HEK293 (cell line): Measurements from ENCODE around the gene TEX2.

Experiments
- SCRT1 ChIP-seq: fragments of 450-650 bp; formaldehyde crosslinking; IDR thresholded peaks from 2 replicates; pipeline ENCODE4 v1.5.1; 2016; ENCODE audit warnings: missing biosample characterization, missing genetic modification characterization, borderline replicate concordance
- TF ChIP-seq, protein P1 (sequence below): fragments of 450-650 bp; formaldehyde crosslinking; IDR thresholded peaks from 2 replicates; pipeline ENCODE4 v1.5.1; 2016; ENCODE audit warnings: missing biosample characterization, missing genetic modification characterization

DNA sequence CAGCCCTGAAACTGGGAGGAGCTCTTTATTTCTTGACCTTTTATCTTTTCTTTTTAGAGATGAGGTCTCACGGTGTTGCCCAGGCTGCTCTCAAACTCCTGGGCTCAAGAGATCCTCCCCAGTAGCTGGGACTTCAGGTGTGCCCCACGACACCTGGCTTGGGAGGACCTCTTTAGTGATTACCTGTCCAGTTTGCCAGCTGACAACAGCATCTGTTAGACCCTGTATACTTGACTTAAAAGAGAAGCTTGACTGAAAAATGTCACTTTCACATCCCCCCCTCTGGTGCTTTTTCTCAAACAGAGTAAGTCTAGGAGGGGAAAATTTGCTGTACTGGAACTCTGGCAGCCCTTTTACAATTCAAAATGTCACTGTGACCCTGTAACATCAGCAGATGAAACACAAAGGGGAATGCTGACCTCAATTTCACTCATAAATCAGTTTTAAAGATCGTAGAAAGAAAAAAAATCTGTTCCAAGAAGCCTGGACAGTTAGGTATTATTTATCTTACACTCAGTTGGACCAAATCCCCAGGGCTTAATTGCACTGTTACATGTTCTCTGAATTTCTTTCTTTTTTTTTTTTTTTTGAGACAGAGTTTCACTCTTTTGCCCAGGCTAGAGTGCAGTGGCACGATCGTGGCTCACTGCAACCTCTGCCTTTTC is 131.3 kb downstream of the TEX2 start:
- TF ChIP-seq SCRT1 (tag by site-specific recombination), result no peak
- TF ChIP-seq, protein P1, sequence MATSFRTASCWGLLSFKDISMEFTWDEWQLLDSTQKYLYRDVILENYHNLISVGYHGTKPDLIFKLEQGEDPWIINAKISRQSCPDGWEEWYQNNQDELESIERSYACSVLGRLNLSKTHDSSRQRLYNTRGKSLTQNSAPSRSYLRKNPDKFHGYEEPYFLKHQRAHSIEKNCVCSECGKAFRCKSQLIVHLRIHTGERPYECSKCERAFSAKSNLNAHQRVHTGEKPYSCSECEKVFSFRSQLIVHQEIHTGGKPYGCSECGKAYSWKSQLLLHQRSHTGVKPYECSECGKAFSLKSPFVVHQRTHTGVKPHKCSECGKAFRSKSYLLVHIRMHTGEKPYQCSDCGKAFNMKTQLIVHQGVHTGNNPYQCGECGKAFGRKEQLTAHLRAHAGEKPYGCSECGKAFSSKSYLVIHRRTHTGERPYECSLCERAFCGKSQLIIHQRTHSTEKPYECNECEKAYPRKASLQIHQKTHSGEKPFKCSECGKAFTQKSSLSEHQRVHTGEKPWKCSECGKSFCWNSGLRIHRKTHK (tag by site-specific recombination), result no peak
